H7 (cell line): ENCODE measurements around the gene SLC39A11. TPM values are rescaled to one million over a fixed set of nuclear protein-coding genes. Genes with fewer than 3 reads are reported as not detected.
"Not testable (repeated sequence)": the region's sequence is repeated elsewhere in the genome, so short reads cannot be mapped to it uniquely, and the experiment has no call there.

Experiments
- DNase-seq: peaks from one replicate; pipeline ENCODE4 v3.0.0; 2012
- H3K27me3 ChIP-seq: 2 replicates; pipeline ENCODE4 v1.6.0; 2011; ENCODE audit warnings: mild to moderate bottlenecking, low read length; ENCODE audit not compliant: control insufficient read depth, insufficient read depth
- H3K36me3 ChIP-seq: replicated peaks from 2 replicates; pipeline ENCODE4 v1.5.1; 2011; ENCODE audit warnings: low read length; ENCODE audit not compliant: control insufficient read depth, insufficient read depth
- H3K4me3 ChIP-seq: 2 replicates; pipeline ENCODE4 v1.5.1; 2011; ENCODE audit warnings: low read depth, mild to moderate bottlenecking, control low read depth, low read length, moderate library complexity; ENCODE audit not compliant: insufficient read depth
- total RNA-seq: library from RNA; depleted of rRNA; stranded (reverse); fragments of >200 nt; shearing (Covaris generic); gene quantifications from 2 replicates; pipeline ENCODE4 v1.2.3, GENCODE V29; 2014

The SLC39A11 gene
- total RNA-seq, 1 experiment from 2014 or later, result 6.8 TPM

DNA sequence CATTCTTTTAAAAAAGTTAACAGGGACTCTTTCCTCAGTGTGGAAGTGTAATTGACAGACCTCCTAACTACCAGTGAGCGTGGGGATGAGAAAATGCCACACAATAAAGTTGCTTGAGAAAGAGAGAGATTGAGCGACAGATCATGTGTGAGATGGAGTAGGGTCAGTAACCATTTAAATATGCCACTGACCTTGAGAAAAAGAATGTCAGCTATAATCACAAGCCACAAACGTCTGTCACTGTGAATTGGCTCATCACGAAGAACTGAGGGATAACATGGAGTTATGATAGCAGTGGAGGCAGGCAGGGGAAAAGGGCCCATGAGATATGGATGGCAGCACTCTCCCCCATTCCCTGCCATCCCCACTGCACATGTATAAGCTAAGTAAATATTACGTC, 253.9 kb downstream of the SLC39A11 start:
- Histone ChIP-seq H3K36me3 (no peaks in the 10 kb centered on the region), H3K27me3 (no peaks in the 10 kb centered on the region), H3K4me3 (no peak overlapping the region)
- no peak for DNase-seq

DNA sequence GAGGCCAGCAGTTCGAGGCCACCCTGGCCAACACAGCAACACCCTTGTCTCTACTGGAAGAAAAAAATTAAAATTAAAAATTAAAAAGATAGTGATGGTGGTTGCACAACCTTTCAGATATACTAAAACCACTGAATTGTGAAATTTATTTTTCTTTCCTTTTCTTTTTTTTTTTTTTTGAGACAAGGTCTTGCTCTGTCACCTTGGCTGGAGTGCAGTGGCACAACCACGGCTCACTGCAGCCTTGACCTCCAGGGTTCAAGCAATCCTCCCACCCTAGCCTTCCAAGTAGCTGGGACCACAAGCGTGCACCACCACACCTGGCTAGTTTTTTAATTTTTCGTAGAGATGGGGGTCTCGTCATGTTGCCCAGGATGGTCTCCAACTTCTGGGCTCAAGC, 254.4 kb downstream of the SLC39A11 start:
- no peak for DNase-seq
- Histone ChIP-seq H3K4me3 (no peak overlapping the region), H3K36me3 (no peaks in the 10 kb centered on the region), H3K27me3 (no peaks in the 10 kb centered on the region)

DNA sequence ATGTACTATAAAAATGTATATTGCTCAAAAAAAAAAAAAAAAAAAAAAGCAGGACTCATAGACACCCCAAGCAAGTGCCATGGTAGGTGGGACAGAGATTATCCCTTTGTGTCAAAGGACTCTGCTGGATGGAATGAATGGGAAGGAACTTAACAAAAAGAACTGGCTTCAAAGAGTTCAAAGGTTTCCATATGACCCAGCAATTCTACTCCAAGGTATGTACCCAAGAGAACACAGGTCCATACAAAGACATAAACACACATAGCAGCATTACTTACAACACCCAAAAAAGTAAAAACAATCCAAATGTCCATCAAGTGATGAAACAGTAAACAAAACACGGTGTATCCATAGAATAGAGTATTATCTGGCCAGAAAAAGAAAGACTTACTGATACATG, 255.2 kb downstream of the SLC39A11 start:
- Histone ChIP-seq H3K4me3 (no peak overlapping the region), H3K36me3 (no peaks in the 10 kb centered on the region), H3K27me3 (no peaks in the 10 kb centered on the region)
- DNase-seq, result no peak

DNA sequence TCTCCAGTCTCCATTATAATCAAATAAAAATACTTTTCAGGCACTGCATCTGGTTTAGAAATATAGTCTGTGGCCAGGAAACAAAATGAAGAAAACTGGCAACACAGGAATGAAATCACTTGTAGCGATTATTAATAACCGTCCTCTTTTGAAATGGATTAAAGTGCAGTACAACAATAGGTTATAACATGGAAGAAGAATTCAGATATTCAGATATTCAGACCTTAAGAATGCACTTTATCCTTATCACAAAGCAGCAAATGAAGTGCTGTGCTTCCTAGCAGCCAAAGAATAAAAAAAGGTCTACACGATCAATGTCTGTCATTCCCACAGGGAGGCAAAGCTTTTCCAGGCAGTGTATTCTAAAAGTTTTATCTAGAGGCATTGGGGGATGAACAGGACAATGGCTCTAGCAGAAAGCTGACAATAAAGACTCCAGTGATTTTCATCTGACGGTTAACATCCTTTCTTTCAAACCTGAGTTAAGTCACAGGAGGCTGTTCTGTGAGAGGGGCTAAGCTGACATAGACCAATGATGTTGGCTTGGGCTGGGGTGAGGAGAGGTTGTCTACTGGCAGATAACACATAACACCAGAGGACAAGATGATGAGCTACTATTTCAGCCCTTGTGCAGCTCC, 259.2 kb downstream of the SLC39A11 start:
- no peaks in the 10 kb centered on the region for H3K36me3 ChIP-seq
- no peak overlapping the region for H3K4me3 ChIP-seq
- no peak for DNase-seq
- H3K27me3 ChIP-seq, result no peaks in the 10 kb centered on the region

DNA sequence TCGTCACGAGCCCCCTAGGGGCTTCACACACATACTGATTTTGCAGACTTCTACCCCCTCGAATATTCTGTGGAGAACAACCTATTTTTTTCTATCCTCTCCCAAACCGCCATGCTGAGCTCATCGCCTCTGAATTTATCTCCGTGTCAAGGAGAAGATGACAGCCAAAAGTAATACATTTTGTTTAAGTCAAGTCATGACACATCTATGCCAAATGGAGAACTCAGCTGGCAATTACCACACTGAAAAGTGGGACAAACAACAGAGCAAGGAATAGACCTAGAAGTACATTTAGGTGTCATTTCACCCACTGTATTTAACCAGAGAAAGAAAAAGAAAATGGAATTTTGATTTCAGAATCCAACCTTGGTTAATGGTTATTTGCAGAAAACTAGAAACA, 260.2 kb downstream of the SLC39A11 start:
- no peaks in the 10 kb centered on the region for H3K36me3 ChIP-seq
- no peak for DNase-seq
- H3K4me3 ChIP-seq, result no peak overlapping the region
- H3K27me3 ChIP-seq, result no peaks in the 10 kb centered on the region

DNA sequence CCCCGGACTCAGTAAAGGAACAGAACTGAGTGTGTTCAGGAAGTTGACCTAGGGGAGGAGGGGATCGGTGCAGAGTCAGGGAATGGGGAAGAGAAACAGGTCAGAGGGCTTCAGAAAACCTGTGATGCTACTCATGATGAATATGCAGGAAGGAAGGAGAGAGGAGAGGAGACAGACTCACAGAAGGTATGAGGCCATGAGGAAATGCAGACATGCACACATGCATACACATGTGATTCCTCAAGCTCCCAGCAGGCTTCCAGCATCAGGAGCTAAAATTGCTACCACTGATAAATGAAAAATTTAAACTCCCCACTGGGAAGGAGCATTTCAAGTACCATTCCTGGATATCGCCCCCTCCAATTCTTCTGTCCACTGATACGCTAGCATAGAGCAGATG, 262.6 kb downstream of the SLC39A11 start:
- no peak for DNase-seq
- Histone ChIP-seq H3K36me3 (no peaks in the 10 kb centered on the region), H3K4me3 (no peak overlapping the region), H3K27me3 (no peaks in the 10 kb centered on the region)

DNA sequence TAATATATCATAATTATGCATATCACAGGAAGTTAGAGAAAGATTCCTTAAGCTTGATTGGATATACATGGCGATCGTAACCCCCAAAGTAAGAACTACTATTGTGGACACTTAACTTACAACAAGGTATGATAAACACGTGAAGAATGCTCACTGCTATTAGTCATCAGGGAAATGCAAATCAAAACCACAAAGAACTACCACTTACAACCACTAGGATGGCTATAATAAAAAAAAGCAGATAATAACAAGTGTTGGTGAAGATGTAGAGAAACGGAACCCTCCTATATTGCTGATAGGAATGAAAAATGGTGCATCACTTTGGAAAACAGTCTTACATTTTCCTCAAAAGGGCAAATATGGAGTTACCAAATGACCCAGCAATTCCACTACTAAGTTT, 265.9 kb downstream of the SLC39A11 start:
- H3K4me3 ChIP-seq, result no peak overlapping the region
- DNase-seq, result no peak

DNA sequence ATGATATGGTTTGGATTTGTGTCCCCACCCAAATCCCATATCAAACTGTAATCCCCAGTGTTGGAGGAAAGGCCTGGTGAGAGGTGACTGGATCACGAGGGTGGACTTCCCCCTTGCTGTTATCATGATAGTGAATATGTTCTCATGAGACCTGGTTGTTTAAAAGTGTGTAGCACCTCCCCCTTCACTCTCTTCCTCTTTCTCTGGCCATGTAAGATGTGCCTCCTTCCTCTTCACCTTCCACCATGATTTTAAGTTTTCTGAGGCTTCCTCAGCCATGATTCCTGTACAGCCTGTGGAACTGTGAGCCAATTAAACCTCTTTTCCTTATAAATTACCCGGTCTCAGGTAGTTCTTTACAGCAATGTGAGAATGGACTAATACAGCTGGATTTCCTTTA, 266.4 kb downstream of the SLC39A11 start:
- not testable (repeated sequence) for H3K36me3 ChIP-seq, H3K27me3 ChIP-seq, H3K4me3 ChIP-seq, DNase-seq

More for the DNA sequence above, 265.9 kb downstream of the SLC39A11 start:
- H3K36me3 ChIP-seq, result no peaks in the 10 kb centered on the region
- H3K27me3 ChIP-seq, result no peaks in the 10 kb centered on the region

DNA sequence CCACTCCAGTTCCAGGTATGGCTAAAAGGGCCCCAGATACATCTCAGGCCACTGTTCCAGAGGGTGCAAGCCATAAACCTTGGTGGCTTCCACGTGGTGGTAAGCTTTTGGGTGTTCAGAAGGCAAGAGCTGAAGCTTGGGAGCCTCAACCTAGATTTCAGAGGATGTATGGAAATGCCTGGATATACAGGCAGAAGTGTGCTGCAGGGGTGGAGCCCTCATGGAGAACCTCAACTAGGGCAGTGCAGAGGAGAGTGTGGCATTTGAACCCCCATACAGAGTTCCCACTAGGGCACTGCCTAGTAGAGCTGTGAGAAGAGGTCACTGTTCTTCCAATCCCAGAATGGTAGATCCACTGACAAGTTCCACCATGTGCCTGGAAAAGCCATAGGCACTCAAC, 267.3 kb downstream of the SLC39A11 start:
- no peak overlapping the region for H3K4me3 ChIP-seq

DNA sequence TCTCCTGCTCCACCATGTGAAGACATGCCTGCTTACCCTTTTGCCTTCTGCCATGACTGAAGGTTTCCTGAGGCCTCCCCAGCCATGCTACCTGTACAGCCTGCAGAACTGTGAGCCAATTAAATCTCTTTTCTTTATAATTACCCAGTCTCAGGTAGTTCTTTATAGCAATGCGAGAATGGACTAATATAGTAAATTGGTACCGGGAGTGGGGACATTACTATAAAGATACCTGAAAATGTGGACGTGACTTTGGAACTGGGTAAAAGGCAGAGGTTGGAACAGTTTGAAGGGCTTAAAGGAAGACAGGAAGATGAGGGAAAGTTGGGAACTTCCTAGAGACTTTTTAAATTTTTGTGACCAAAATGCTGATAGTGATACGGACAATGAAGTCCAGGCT, 268.2 kb downstream of the SLC39A11 start:
- not testable (repeated sequence) for H3K4me3 ChIP-seq, H3K36me3 ChIP-seq, DNase-seq, H3K27me3 ChIP-seq

More for the DNA sequence above, 267.3 kb downstream of the SLC39A11 start:
- H3K36me3 ChIP-seq, result no peaks in the 10 kb centered on the region
- no peak for DNase-seq
- H3K27me3 ChIP-seq, result no peaks in the 10 kb centered on the region

DNA sequence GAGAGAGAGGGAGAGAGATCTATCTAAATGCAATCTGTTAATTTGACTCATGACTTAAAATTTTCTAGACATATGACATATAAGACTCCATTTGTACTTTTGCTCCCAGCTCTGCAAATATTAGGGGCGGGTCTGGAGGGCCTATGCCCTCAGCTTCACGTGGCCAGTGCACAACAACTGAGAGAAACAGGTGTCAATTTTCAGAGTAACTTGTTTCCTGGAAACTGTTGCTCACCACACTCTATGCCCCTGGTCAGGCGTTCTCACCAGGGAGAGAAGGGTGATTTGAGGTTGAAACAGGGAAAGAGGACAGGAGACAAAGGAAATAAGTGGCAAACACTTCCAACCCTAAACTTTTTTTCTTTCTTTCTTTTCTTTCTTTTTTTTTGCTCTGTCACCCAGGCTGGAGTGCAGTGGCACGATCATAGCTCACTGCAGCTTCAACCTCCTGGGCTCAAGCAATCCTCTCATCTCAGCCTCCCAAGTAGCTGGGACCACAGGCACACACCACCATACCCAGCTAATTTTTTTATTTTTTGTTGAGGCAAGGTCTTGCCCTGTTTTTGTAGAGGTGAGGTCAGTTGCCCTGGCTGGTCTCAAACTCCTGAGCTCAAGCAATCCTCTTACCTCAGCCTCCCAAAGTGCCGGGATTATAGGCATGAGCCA, 270.0 kb downstream of the SLC39A11 start:
- Histone ChIP-seq H3K27me3 (no peaks in the 10 kb centered on the region), H3K4me3 (no peak overlapping the region), H3K36me3 (no peaks in the 10 kb centered on the region)
- DNase-seq, result no peak

DNA sequence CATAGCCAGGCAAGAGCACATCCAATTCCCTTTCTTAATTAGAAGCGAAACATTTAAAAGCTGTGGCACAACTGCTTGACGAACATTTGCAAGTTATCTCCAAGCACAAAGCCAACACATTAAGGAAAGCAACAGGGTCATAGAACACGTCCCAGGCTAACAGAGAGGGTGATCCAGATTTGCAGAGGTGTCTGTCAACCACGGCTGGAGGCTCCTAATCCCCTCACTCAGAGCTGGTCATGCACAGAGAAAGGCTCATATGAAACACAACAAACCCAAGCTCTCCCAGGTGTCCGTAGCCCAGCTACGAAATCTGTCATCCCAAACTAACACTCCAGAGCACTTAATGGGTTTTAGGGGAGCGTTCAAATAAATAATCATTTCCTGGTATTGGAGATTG, 276.1 kb downstream of the SLC39A11 start:
- H3K27me3 ChIP-seq, result no peaks in the 10 kb centered on the region

DNA sequence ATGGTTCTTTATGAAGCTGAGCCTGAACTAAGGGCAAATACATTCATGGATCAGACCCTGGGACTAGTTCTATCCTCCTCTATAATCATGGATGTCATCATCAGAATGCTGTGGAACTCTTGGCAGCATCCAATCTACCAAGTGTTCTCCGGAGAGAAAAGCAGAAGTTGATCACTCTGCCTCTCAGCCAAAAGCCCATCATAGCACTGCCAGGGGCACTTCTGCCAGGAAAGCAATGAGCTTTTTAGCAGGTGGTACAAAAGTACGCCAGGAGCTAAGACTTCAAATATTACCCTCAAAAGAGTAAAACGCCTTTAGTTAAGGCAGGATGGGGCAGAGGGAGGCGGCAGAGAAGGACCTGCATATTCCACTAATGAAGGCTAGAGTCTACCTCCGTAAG, 279.0 kb downstream of the SLC39A11 start:
- Histone ChIP-seq H3K36me3 (no peaks in the 10 kb centered on the region), H3K4me3 (no peak overlapping the region), H3K27me3 (no peaks in the 10 kb centered on the region)
- DNase-seq, result no peak

More for the DNA sequence above, 276.1 kb downstream of the SLC39A11 start:
- Histone ChIP-seq H3K4me3 (no peak overlapping the region), H3K36me3 (no peaks in the 10 kb centered on the region)
- DNase-seq, result no peak

DNA sequence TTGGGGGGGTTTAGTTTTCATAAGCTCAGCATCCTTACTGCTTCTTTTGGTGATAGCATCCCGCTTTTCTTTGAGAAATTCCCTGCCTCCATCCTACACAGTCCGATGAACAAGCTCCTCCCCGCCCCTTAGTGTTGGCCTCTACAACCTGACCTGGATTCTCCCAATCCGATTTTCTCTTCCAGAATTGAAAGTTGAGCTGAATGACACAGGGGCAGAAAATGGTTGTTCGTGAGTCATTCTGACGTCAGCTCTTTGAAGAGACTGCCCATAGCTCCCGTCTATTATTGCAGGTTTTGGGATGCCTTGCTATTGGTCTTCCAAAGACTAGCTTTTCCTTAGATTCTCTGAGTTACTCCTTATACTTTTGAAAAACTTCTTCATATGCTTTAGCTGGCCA, 279.7 kb downstream of the SLC39A11 start:
- Histone ChIP-seq H3K27me3 (no peaks in the 10 kb centered on the region), H3K36me3 (no peaks in the 10 kb centered on the region), H3K4me3 (no peak overlapping the region)
- DNase-seq, result no peak

DNA sequence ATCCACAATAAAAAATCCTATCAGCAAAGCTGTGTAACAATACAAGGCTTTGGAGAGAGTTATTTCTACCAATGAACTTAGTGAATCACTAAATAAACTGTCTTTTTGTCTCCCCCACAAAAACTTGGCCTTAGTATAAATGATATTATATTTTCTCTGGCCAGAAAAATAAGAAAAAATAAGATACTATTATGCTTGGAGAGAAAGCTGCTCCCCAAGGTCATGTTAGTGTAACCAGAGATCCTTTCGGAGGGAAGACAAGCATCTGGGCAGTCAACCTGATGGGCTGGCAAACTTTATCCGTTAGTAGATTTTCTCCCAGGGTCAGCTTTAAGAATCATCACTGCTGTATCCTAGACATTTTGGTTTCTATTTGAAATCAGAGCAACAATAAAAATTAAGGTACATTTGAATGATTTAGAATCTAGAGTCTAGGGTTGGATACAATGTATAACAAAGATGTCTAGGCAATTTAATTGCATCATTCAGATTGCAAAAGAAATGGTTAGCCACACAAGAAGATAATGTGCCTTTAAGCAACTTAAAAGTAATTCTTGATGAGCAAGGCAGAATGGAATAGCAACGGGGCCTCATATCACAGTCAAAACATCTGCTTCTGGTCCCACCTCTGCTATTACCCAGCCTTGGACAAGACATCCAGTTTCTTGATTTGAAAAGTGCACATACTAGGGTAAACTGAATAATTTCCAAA, 280.4 kb downstream of the SLC39A11 start:
- no peaks in the 10 kb centered on the region for H3K36me3 ChIP-seq
- no peaks in the 10 kb centered on the region for H3K27me3 ChIP-seq
- no peak for DNase-seq
- H3K4me3 ChIP-seq, result no peak overlapping the region
